ENCODE measurements around the gene IL1RN. TPM values are rescaled to one million over a fixed set of nuclear protein-coding genes. Genes with fewer than 3 reads are reported as not detected.

The IL1RN gene
- total and polyA plus RNA-seq, 2 of the 13 experiments (the other 11 are each of a cell fraction or from before 2014, with no cell fraction given) = 21.2 to 101 TPM

- no peak for TF ChIP-seq PREB (CRISPR knock-in tag; IDR thresholded peaks at IDR 0.05)
- TF ChIP-seq YY1 (IDR thresholded peaks at IDR 0.05; ENCODE audit: insufficient read depth, insufficient replicate concordance, low read depth, low read length) = peak; percentile 22
- no peak for TF ChIP-seq TCF12 (IDR thresholded peaks at IDR 0.05)
- TF ChIP-seq TCF12 (CRISPR knock-in tag; IDR thresholded peaks at IDR 0.05) = peak; percentile 97; the same call in 1 of the 2 replicates
- TF ChIP-seq NFIC (IDR thresholded peaks at IDR 0.05; ENCODE audit: low read length) = peak; percentile 97
- no peak for TF ChIP-seq PCBP1 (IDR thresholded peaks at IDR 0.05; ENCODE audit: borderline replicate concordance, low read depth, low read length)
- peak in 1 of 2 experiments; percentile 89; a peak in 1 of 4 replicates for TF ChIP-seq KLF16 (CRISPR knock-in tag; IDR thresholded peaks at IDR 0.05)
- no peak for TF ChIP-seq THAP8 (CRISPR knock-in tag; IDR thresholded peaks at IDR 0.05; ENCODE audit: borderline replicate concordance)
- no peak for TF ChIP-seq DZIP1 (CRISPR knock-in tag; IDR thresholded peaks at IDR 0.05)
- 0 out of 2 replicates have a peak, but pooled peaks have one; percentile 26 for TF ChIP-seq ZBTB10 (CRISPR knock-in tag; IDR thresholded peaks at IDR 0.05; ENCODE audit: borderline replicate concordance)
- no peak; the same call in 1 of the 2 replicates for TF ChIP-seq ZNF576 (CRISPR knock-in tag; IDR thresholded peaks at IDR 0.05)
- no peak; the same call in 1 of the 2 replicates for TF ChIP-seq ZNF274 (CRISPR knock-in tag; IDR thresholded peaks at IDR 0.05)
- 0 out of 2 replicates have a peak, but pooled peaks have one; percentile 25 for TF ChIP-seq ZNF780A (CRISPR knock-in tag; IDR thresholded peaks at IDR 0.05)
- no peak for TF ChIP-seq ZSCAN31 (CRISPR knock-in tag; IDR thresholded peaks at IDR 0.05; ENCODE audit: low read depth)
- TF ChIP-seq ZNF367 (CRISPR knock-in tag; IDR thresholded peaks at IDR 0.05; ENCODE audit: borderline replicate concordance) = no peak
- TF ChIP-seq KAT7 (CRISPR knock-in tag; IDR thresholded peaks at IDR 0.05; ENCODE audit: borderline replicate concordance) = 0 out of 2 replicates have a peak, but pooled peaks have one; percentile 33
- TF ChIP-seq XRCC5 (optimal IDR thresholded peaks at IDR 0.05; ENCODE audit: low read length) = no peak
- no peak for TF ChIP-seq ZNF282 (IDR thresholded peaks at IDR 0.05; ENCODE audit: partially characterized antibody)
- peak; percentile 97 for TF ChIP-seq ZBTB20 (CRISPR knock-in tag; IDR thresholded peaks at IDR 0.05; ENCODE audit: borderline replicate concordance, low read depth)
- TF ChIP-seq MLLT10 (CRISPR knock-in tag; IDR thresholded peaks at IDR 0.05) = no peak
- TF ChIP-seq SNAI1 (CRISPR knock-in tag; IDR thresholded peaks at IDR 0.05; ENCODE audit: borderline replicate concordance) = no peak
- peak; percentile 84; the same call in 1 of the 2 replicates for TF ChIP-seq BRCA1 (CRISPR knock-in tag; IDR thresholded peaks at IDR 0.05)
Observed at GRCh38 chr2:113126845-113127645, at the start of gene IL1RN (continued).
